Fibroblast of skin of right quadriceps (primary cell): ENCODE data around the gene LBR.

Experiments
- DNase-seq: peaks from one replicate; pipeline ENCODE4 v3.0.0-alpha.2; 2013

LBR gene

DNA sequence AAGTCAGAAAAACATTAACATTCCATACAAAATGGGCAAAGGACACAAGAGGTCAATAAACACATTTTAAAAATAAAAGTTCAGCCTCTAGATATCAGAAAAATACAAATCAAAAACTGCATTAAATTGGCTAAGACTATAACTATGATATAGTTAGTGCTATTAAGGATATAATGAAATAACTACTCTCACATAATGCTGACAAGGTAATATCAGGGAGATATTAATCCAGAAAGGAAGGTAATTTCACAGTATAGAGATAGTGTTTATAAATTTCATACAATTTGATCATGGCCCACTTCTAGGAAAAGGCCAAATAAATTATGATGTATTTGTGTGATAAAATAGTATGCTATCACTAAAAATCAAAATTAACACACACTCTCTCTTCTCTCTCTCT is 61.8 kb downstream of the LBR start:
- DNase-seq, result no peak

DNA sequence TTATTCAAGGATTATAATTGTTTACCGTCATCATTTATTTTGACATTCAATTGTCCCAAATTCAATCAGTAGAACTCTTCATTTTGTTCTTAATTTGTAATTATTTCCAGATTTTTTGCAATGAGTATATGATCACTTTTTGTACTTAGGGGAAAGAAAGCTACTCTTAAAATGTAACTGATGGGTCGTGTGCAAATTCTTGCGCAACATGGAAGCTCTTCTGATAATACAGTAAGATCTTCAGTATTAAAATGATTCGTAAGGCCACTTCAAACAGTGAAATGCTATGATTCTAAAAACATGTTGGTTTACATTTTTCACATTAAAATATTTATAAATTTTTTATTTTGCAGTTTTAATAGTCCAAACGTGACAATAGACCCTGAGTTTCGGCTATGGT is 63.4 kb downstream of the LBR start:
- no peak for DNase-seq

DNA sequence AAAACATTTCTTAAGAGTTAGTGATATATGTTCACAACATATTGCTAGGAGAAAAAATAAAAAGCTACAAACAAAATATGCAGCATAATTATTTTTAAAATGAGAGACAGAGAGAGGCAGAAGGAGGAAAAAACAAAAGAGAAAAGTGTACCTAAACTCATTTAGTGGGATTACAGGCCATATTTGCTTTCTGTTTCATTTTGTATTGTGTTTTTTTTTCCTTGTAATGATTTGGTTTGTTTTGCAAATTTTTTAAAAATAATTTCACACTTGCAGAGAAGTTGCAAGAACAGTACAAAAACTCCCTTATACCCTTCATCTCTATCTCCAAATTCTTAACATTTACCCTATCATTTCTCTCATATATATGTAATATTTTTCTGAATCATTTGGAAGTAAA is 65.0 kb downstream of the LBR start:
- no peak for DNase-seq

DNA sequence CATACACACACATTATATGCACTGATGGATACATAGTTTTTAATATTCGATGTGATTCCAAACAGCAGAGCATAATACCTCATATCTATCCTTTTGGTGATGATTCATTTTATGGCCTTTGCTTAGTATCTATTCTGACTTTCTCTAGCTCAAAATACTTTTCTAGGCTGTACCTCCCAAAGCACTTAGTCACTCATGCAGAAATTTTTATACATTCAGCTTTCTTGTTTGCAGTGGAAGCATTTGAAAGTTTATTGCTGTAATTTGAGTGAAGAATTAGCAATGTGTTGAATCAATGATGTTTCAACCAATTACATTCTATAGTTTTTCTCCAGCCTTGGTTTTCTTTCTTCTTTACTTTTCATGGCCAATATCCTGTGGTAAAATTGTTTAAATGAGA is 66.7 kb downstream of the LBR start:
- DNase-seq, result no peak

DNA sequence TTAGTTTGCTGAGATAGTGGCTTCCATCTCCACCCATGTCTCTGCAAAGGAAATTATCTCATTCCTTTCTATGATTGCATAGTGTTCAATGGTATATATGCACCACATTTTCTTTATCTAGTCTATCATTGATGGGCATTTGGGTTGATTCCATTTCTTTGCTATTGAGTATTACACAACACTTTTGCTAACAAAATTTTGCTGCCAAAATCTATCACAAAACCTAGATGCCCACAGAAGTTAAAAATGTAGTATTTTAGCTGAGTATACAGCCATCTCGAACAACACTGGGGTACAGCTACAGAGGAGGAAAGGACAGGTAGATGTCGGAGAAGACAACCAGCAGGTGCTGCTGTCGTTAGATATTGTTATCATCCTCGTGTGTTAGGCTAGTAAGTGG is 67.7 kb downstream of the LBR start:
- no peak for DNase-seq

DNA sequence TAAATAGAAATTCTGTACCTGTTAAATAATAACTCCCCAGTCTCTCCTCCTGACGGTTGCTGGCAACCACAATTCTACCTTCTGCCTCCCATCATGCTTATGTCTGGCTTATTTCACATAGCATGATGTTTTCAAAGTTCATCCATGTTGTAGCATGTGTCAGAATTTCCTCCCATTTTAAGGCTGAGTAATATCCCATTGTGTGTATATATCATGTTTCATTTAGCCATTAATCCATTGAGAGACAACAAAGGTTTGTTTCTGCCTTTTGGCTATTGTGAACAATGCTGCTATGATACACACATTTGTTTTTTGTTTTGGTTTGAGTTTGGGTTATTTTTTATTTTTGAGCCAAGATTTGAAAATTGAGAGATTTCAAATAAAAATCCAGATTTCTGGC is 72.0 kb downstream of the LBR start:
- no peak for DNase-seq

DNA sequence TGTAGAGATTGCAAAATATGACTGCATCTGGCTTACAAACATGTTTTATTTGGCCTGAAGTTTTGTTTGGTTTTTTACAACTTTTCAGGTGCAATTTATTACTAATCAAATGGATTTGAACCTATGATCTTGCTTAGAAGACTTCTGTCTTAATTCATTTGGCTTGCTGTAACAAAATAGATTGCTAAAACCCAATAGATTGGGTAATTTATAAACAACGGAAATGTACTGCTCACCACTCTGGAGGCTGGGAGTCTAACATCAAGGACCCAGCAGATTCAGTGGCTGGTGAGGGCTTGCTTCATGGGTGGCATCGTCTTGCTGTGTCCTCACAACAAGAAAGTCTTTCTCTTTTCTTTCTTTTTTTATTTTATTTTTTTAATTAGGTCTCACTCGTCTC is 72.9 kb downstream of the LBR start:
- DNase-seq, result no peak
